Activated CD4-positive, alpha-beta T cell treated with anti-CD3 and anti-CD28 coated beads for 36 hours (primary cell): ENCODE measurements around the gene PLCD3. TPM values are rescaled to one million over a fixed set of nuclear protein-coding genes. Genes with fewer than 3 reads are reported as not detected.

ENCODE experiments used
- ATAC-seq: fragments of 200-7000 bp; cut with Tn5 transposase; one replicate; pipeline ENCODE4 v1.10.0; 2021; ENCODE audit warnings: mild to moderate bottlenecking, moderate library complexity
- CTCF ChIA-PET: fragments of 350-600 bp; sonication (Branson Sonifier 250); formaldehyde crosslinking; loops from one replicate; lab custom pipeline; 2021; ENCODE audit warnings: antibody characterized with exemption; lab: Charles Lee
- POLR2A ChIA-PET: fragments of 350-600 bp; sonication (Branson Sonifier 250); formaldehyde crosslinking; loops from one replicate; lab custom pipeline; 2021; ENCODE audit warnings: antibody characterized with exemption, inconsistent platforms; lab: Charles Lee
- DNase-seq: peaks from one replicate; pipeline ENCODE4 v3.0.0-alpha.2; 2020
- H3K27ac Mint-ChIP-seq: one replicate; pipeline ENCODE4 v1.8.0; 2021; ENCODE audit warnings: mixed read lengths
- H3K27me3 Mint-ChIP-seq: one replicate; pipeline ENCODE4 v1.8.0; 2021; ENCODE audit warnings: mixed read lengths
- H3K36me3 Mint-ChIP-seq: one replicate; pipeline ENCODE4 v1.8.0; 2021; ENCODE audit warnings: low read depth, mixed read lengths
- H3K4me1 Mint-ChIP-seq: one replicate; pipeline ENCODE4 v1.8.0; 2021; ENCODE audit warnings: mixed read lengths
- H3K4me3 Mint-ChIP-seq: one replicate; pipeline ENCODE4 v1.8.0; 2021; ENCODE audit warnings: mild to moderate bottlenecking, moderate library complexity, mixed read lengths
- H3K9me3 Mint-ChIP-seq: one replicate; pipeline ENCODE4 v1.8.0; 2021; ENCODE audit warnings: low read depth, mixed read lengths
- intact Hi-C, 2 experiments: fragments of 100-400 bp; cut with DNase I in 1 of 2; cut with micrococcal nuclease in 1 of 2; formaldehyde crosslinking; loops; one replicate each; pipeline versions ENCODE4 v1.14.2 to v1.15.1; 2022 to 2024; cut with DNase I, micrococcal nuclease
- total RNA-seq, 2 experiments: library from RNA; stranded (reverse); gene quantifications; one replicate each; pipeline ENCODE4 v1.2.3, GENCODE V29; 2021

The PLCD3 gene
- total RNA-seq, 2 experiments from 2014 or later = 2.9 to 3.4 TPM

DNA sequence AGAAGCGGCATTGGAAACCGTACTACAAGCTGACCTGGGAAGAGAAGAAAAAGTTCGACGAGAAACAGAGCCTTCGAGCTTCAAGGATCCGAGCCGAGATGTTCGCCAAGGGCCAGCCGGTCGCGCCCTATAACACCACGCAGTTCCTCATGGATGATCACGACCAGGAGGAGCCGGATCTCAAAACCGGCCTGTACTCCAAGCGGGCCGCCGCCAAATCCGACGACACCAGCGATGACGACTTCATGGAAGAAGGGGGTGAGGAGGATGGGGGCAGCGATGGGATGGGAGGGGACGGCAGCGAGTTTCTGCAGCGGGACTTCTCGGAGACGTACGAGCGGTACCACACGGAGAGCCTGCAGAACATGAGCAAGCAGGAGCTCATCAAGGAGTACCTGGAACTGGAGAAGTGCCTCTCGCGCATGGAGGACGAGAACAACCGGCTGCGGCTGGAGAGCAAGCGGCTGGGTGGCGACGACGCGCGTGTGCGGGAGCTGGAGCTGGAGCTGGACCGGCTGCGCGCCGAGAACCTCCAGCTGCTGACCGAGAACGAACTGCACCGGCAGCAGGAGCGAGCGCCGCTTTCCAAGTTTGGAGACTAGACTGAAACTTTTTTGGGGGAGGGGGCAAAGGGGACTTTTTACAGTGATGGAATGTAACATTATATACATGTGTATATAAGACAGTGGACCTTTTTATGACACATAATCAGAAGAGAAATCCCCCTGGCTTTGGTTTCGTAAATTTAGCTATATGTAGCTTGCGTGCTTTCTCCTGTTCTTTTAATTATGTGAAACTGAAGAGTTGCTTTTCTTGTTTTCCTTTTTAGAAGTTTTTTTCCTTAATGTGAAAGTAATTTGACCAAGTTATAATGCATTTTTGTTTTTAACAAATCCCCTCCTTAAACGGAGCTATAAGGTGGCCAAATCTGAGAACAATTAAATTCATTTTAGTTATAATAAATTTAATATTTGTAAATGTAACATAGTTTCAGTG, 17.7 kb upstream of the PLCD3 start:
- ChIA-PET POLR2A (interaction anchor here (0.6 to 6.5 kb wide), 25 partner anchors 10 to 169 kb away, joined by 3 to 247 read pairs (median 9); partner anchors contain the start of genes ACBD4, FMNL1, HEXIM2 and MAP3K14), CTCF (interaction anchor here (0.6 to 10.0 kb wide), 22 partner anchors 9 to 181 kb away, joined by 3 to 222 read pairs (median 5); partner anchors contain the start of genes ACBD4, HEXIM2, NMT1 and PLCD3)
- ATAC-seq (no peak), DNase-seq (peak; percentile 70)
- Mint-ChIP-seq H3K27ac (peak overlapping the region; percentile 100), H3K4me1 (peaks cover 31% of the 10 kb centered on the region), H3K4me3 (peak overlapping the region; percentile 99), H3K9me3 (no peaks in the 10 kb centered on the region), H3K27me3 (no peaks in the 10 kb centered on the region), H3K36me3 (peaks cover 37% of the 10 kb centered on the region)
- intact Hi-C loops = loop anchor here (1.0 to 5.0 kb wide), 5 partner anchors 23 to 963 kb away; partner anchors contain the start of genes NMT1 (in 1 of the 2) and TMUB2 (in 1 of the 2)

DNA sequence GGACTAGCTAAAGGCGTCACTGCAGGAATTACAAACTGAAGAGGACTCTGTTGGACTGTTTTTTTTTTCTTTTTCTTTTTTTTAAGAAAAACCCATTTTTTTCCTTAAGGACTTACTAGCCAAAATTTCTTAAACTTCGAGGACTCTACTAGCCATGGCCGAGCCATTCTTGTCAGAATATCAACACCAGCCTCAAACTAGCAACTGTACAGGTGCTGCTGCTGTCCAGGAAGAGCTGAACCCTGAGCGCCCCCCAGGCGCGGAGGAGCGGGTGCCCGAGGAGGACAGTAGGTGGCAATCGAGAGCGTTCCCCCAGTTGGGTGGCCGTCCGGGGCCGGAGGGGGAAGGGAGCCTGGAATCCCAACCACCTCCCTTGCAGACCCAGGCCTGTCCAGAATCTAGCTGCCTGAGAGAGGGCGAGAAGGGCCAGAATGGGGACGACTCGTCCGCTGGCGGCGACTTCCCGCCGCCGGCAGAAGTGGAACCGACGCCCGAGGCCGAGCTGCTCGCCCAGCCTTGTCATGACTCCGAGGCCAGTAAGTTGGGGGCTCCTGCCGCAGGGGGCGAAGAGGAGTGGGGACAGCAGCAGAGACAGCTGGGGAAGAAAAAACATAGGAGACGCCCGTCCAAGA, 16.8 kb upstream of the PLCD3 start:
- peak; percentile 34 for ATAC-seq
- intact Hi-C loops = loop anchor here (1.0 to 5.0 kb wide), 5 partner anchors 24 to 962 kb away; partner anchors contain the start of genes NMT1 (in 1 of the 2) and TMUB2 (in 1 of the 2)
- peak overlapping the region; percentile 99 for H3K4me3 Mint-ChIP-seq
- ChIA-PET CTCF (interaction anchor here (0.8 to 10.0 kb wide), 20 partner anchors 8 to 168 kb away, joined by 3 to 222 read pairs (median 6); partner anchors contain the start of genes ACBD4, HEXIM2, MAP3K14 and PLCD3), POLR2A (interaction anchor here (0.6 to 6.5 kb wide), 33 partner anchors 8 to 1037 kb away, joined by 3 to 247 read pairs (median 6); partner anchors contain the start of genes ACBD4, EFTUD2, FMNL1 and HEXIM2)
- peaks cover 33% of the 10 kb centered on the region for H3K4me1 Mint-ChIP-seq
- H3K9me3 Mint-ChIP-seq = no peaks in the 10 kb centered on the region
- no peaks in the 10 kb centered on the region for H3K27me3 Mint-ChIP-seq
- peak overlapping the region; percentile 100 for H3K27ac Mint-ChIP-seq
- peak; percentile 88 for DNase-seq
- peaks cover 37% of the 10 kb centered on the region for H3K36me3 Mint-ChIP-seq

DNA sequence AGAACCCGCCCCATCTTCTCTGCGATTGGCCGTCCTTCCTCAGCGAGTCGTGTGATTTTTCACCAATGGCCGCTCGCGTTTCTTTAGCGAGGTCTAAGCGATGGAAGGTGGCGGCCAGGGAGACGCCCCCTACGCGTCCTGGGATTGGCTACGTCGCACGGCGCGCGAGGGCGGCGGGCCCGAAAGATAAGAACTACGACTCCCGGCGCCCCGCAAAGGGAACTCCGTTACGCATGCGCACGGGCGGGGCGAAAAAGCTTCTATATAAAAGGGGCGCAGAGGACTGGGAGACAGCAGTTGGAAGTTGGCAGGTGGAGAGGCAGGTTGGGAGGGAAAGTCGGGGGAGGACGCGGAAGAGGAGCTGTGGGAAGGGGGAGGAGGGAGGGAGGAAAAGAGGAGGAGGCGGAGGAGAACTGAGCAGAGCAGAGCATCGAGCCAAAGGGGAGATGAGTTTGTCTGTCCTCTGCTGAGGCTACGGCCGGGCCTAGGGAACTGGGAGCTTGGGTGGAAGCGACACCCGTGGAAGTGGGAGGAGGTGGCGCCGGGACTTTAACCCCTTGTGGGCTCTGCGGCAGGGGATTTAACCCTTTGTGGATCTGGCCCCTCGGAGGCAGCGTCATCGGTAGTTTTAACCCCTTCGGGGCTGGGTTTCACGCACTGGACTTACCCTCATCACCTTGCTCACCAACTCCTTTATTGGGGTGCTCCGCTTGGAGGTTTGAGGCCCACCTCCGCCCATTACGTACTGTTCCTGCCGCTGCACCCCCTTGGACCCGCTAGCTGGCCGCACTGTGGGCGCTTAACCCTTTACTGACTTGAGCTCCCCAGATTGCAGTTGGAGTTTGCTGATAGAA, 16.1 kb upstream of the PLCD3 start, which contains the start of gene HEXIM1:
Gene HEXIM1 (plus strand): TSS at position 293 of the 854 bp plus-strand sequence. CDS start 716 bp downstream, outside the sequence.
- peak within 1 kb of the TSS; percentile 100 for H3K27ac Mint-ChIP-seq
- POLR2A ChIA-PET = interaction anchor here (0.5 to 6.5 kb wide), 31 partner anchors 9 to 1038 kb away, joined by 3 to 247 read pairs (median 7); partner anchors contain the start of genes ACBD4, EFTUD2, FMNL1 and HEXIM2
- peaks cover 37% of the 10 kb centered on the region for H3K36me3 Mint-ChIP-seq
- peaks cover 37% of the 10 kb centered on the region for H3K4me1 Mint-ChIP-seq
- CTCF ChIA-PET = interaction anchor here (1.0 to 10.0 kb wide), 14 partner anchors 9 to 168 kb away, joined by 3 to 222 read pairs (median 6); partner anchors contain the start of genes ACBD4, HEXIM2, MAP3K14 and PLCD3
- peak within 1 kb of the TSS; percentile 99 for H3K4me3 Mint-ChIP-seq
- intact Hi-C loops = loop anchor here (1.0 to 5.0 kb wide), 12 partner anchors 13 to 961 kb away; partner anchors contain the start of genes ACBD4 (in 2 of the 2), HEXIM2 (in 2 of the 2), NMT1 (in 2 of the 2) and DCAKD (in 1 of the 2)
- no peaks in the 10 kb centered on the region for H3K27me3 Mint-ChIP-seq
- H3K9me3 Mint-ChIP-seq = no peaks in the 10 kb centered on the region
- DNase-seq (peak; percentile 99), ATAC-seq (peak; percentile 78)

DNA sequence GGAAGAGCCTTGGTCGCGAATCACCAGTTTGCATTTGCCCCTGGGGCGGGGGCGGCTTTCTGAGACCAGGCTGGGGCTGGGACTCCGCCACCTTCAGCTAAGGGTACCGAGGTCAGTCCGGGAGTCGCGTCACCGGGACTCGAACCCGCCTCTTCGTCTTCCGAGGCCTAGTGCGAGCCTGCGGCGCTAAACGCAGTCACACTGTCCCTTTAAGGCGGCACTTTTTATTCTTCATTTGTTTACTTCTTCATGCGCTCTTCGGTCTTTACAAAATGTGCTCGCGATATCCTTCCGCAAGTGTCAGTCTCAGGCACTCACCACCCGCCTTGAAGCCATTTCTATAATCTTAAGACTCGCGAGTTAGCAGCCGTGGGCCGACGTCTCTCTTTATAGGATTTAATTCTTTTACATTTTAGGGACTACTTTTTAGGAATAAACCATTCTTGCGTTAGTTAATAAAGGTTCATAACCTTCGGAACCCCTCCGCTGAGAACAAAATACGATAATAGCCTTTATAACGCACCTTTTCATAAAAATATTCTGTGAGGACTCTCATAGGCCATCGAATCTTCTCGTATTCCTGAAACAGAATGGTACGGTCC, 15.4 kb upstream of the PLCD3 start:
- ChIA-PET POLR2A (interaction anchor here (0.5 to 6.5 kb wide), 17 partner anchors 9 to 943 kb away, joined by 3 to 247 read pairs (median 11); partner anchors contain the start of genes ACBD4, EFTUD2, HEXIM2 and MAP3K14), CTCF (interaction anchor here (0.8 to 10.0 kb wide), 6 partner anchors 8 to 50 kb away, joined by 5 to 222 read pairs (median 56); partner anchors contain the start of genes ACBD4, HEXIM2 and PLCD3)
- ATAC-seq (peak; percentile 37), DNase-seq (peak; percentile 90)
- Mint-ChIP-seq H3K4me3 (peak overlapping the region; percentile 99), H3K9me3 (no peaks in the 10 kb centered on the region), H3K4me1 (peaks cover 38% of the 10 kb centered on the region), H3K36me3 (peaks cover 37% of the 10 kb centered on the region), H3K27me3 (no peaks in the 10 kb centered on the region), H3K27ac (peak overlapping the region; percentile 100)
- intact Hi-C loops = loop anchor here (1.0 to 5.0 kb wide), 12 partner anchors 12 to 960 kb away; partner anchors contain the start of genes ACBD4 (in 2 of the 2), HEXIM2 (in 2 of the 2), NMT1 (in 2 of the 2) and DCAKD (in 1 of the 2)

DNA sequence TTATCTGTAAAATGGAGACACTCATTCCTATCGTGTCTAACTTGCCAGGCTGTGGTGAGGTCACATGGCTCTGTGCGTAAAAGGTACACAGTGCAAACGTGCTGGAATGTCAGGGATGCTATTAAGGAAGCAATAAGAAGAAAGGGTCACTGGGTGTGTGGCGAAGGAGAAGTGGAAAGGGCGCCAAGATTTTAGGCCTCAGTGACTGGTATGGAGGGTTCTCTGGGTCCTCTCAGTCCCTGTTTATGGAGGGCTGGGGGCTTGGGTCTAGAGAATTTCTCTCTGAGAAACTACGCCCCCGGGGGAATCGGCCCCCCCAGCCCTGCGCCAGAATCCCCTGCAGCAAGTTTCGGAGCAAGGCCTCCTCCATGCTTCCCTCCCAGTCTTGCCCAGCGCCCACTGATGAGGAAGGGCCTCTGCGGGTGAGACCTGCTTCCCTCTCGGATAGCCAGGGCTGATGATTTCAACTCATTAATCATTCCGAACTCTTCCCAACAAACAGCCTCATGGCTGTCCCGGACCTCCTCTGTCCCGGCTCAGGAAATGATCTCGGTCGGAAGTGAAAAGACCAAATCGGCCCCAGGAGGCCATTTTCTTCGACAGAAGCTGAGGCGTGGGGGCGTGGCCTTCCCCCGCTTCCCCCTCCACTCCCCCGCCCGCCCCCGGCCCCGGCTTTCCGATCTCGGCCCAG, 14.7 kb upstream of the PLCD3 start:
- H3K4me3 Mint-ChIP-seq = peak overlapping the region; percentile 99
- peak overlapping the region; percentile 100 for H3K27ac Mint-ChIP-seq
- H3K36me3 Mint-ChIP-seq = peaks cover 37% of the 10 kb centered on the region
- ChIA-PET POLR2A (interaction anchor here (3.3 to 6.5 kb wide), 5 partner anchors 11 to 165 kb away, joined by 26 to 247 read pairs (median 38); partner anchors contain the start of genes ACBD4, HEXIM2 and NMT1), CTCF (interaction anchor here (0.6 to 10.0 kb wide), 5 partner anchors 13 to 170 kb away, joined by 3 to 222 read pairs (median 6); partner anchors contain the start of genes ACBD4, HEXIM2, MAP3K14 and PLCD3)
- no peaks in the 10 kb centered on the region for H3K27me3 Mint-ChIP-seq
- H3K4me1 Mint-ChIP-seq = peaks cover 38% of the 10 kb centered on the region
- intact Hi-C loops = loop anchor here (1.0 to 5.0 kb wide), 3 partner anchors 85 to 960 kb away; partner anchors contain the start of genes NMT1 (in 1 of the 2) and TMUB2 (in 1 of the 2)
- no peak for DNase-seq
- H3K9me3 Mint-ChIP-seq = no peaks in the 10 kb centered on the region
- ATAC-seq = peak; percentile 1

- intact Hi-C loops = loop anchor here (5.0 kb wide), 2 partner anchors 84 to 959 kb away; partner anchors contain the start of genes NMT1 (in 1 of the 2) and TMUB2 (in 1 of the 2)
- Mint-ChIP-seq H3K9me3 (no peaks in the 10 kb centered on the region), H3K27ac (peak overlapping the region; percentile 100), H3K36me3 (peaks cover 35% of the 10 kb centered on the region), H3K4me1 (peaks cover 36% of the 10 kb centered on the region), H3K27me3 (no peaks in the 10 kb centered on the region), H3K4me3 (peak overlapping the region; percentile 99)
- ChIA-PET CTCF (interaction anchor here (0.6 to 10.0 kb wide), 3 partner anchors 12 to 170 kb away, joined by 3 to 222 read pairs (median 4); partner anchors contain the start of genes ACBD4, MAP3K14 and PLCD3), POLR2A (interaction anchor here (1.4 kb wide), 1 partner anchor 15 kb away, joined by 5 read pairs; the partner anchor contains the start of gene HEXIM2)
- DNase-seq (no peak), ATAC-seq (no peak)
Observed at GRCh38 chr17:45146592-45146889, 14.2 kb upstream of the PLCD3 start.

DNA sequence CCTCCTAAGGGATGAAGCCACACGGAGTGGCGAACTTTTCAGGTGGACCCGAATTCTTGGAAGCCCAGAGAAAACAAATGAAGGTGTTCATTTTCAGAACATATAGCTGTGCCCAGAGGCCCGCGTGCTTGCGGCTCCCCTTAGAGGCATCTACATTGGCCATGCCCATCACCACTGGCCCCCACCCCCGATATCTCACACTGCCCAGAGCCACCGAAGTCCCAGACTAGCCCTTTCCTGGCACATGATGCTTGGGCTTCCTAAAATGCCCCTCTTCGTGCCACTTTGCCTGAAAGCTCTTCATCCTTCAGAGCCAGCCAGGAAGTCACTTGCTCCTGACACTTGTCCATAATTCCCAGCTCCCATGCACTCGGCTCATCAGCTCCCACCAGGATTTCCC, 13.9 kb upstream of the PLCD3 start:
- no peaks in the 10 kb centered on the region for H3K9me3 Mint-ChIP-seq
- peaks cover 31% of the 10 kb centered on the region for H3K36me3 Mint-ChIP-seq
- CTCF ChIA-PET = interaction anchor here (0.6 to 10.0 kb wide), 3 partner anchors 12 to 171 kb away, joined by 3 to 222 read pairs (median 4); partner anchors contain the start of genes ACBD4, MAP3K14 and PLCD3
- no peak for DNase-seq
- H3K27ac Mint-ChIP-seq = peak overlapping the region; percentile 100
- intact Hi-C loops = loop anchor here (5.0 kb wide), 2 partner anchors 84 to 959 kb away; partner anchors contain the start of genes NMT1 (in 1 of the 2) and TMUB2 (in 1 of the 2)
- no peaks in the 10 kb centered on the region for H3K27me3 Mint-ChIP-seq
- H3K4me3 Mint-ChIP-seq = peak overlapping the region; percentile 99
- POLR2A ChIA-PET = interaction anchor here (1.4 kb wide), 1 partner anchor 15 kb away, joined by 5 read pairs; the partner anchor contains the start of gene HEXIM2
- peaks cover 32% of the 10 kb centered on the region for H3K4me1 Mint-ChIP-seq
- ATAC-seq = no peak

DNA sequence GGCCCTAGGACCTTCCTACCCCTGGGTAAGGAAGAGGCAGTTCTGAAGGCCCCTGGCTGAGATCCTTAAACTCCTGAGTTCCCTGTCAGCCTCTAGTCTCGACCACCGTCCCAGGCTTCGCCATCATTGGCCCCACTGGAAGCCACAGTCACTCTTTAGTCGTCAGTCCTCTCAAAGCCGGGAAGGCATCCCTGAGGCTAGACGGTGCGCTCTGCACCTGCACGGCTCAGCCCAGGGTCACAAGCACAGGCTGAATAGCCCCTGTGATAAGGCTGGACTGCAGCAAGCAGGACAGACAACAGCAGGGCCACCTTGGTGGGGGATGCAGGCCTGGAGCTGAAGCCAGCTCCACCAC, 12.7 kb upstream of the PLCD3 start:
- ATAC-seq (no peak), DNase-seq (no peak)
- POLR2A ChIA-PET = interaction anchor here (1.4 to 1.6 kb wide), 3 partner anchors 10 to 84 kb away, joined by 3 to 7 read pairs (median 5); partner anchors contain the start of genes ACBD4 and HEXIM2
- Mint-ChIP-seq H3K36me3 (peaks cover 21% of the 10 kb centered on the region), H3K4me1 (peaks cover 27% of the 10 kb centered on the region), H3K27ac (no peak overlapping the region), H3K27me3 (no peaks in the 10 kb centered on the region), H3K4me3 (peak overlapping the region; percentile 26), H3K9me3 (no peaks in the 10 kb centered on the region)
- CTCF ChIA-PET = interaction anchor here (0.5 to 10.0 kb wide), 2 partner anchors 11 to 226 kb away, joined by 3 to 222 read pairs; partner anchors contain the start of genes ACBD4 and PLCD3
- intact Hi-C loops = loop anchor here (5.0 kb wide), 2 partner anchors 83 to 958 kb away; partner anchors contain the start of genes NMT1 (in 1 of the 2) and TMUB2 (in 1 of the 2)
